Panc1 (cell line): ENCODE data around the gene RNU2-63P. TPM values are rescaled to one million over a fixed set of nuclear protein-coding genes. Genes with fewer than 3 reads are reported as not detected.

Experiments
- ATAC-seq: fragments of 200-7000 bp; cut with Tn5 transposase; 2 replicates; pipeline ENCODE4 v1.9.1; 2020; ENCODE audit warnings: mild to moderate bottlenecking, moderate library complexity
- BruUV-seq: library from RNA; stranded (reverse); fragments of 400-500 nt; replicated peaks from 2 replicates; lab custom pipeline; 2021; lab: Mats Ljungman, UMichigan
- CTCF ChIA-PET: fragments of 300-600 bp; sonication (Branson Sonifier 250); formaldehyde crosslinking; loops from one replicate; lab custom pipeline; 2022; ENCODE audit warnings: antibody characterized with exemption; lab: Charles Lee
- POLR2A ChIA-PET: fragments of 300-600 bp; sonication (Branson Sonifier 250); formaldehyde crosslinking; loops from one replicate; lab custom pipeline; 2022; ENCODE audit warnings: antibody characterized with exemption; lab: Charles Lee
- DNase-seq: peaks from one replicate; pipeline ENCODE4 v3.0.0-alpha.2; 2010; ENCODE audit warnings: low read depth, low spot score
- H3K27ac ChIP-seq: 2 replicates; pipeline ENCODE4 v1.5.1; 2011; ENCODE audit warnings: mild to moderate bottlenecking, low read length, inconsistent platforms
- H3K27me3 ChIP-seq: fragments of 200-500 bp; sonication (Bioruptor generic); 2 replicates; pipeline ENCODE4 v1.6.0; 2014; ENCODE audit warnings: low read length, inconsistent platforms; ENCODE audit not compliant: control insufficient read depth, insufficient read depth
- H3K36me3 ChIP-seq: fragments of 200-500 bp; sonication (Bioruptor generic); 2 replicates; pipeline ENCODE4 v1.5.1; 2014; ENCODE audit warnings: inconsistent platforms, mild to moderate bottlenecking, low read length, moderate library complexity; ENCODE audit not compliant: control insufficient read depth, insufficient read depth
- H3K4me1 ChIP-seq: 2 replicates; pipeline ENCODE4 v1.5.1; 2011; ENCODE audit warnings: inconsistent platforms, mild to moderate bottlenecking, low read length, moderate library complexity; ENCODE audit not compliant: control insufficient read depth, insufficient read depth
- H3K4me3 ChIP-seq, 2 experiments: 2 replicates each; pipeline ENCODE4 v1.5.1; 2011 to 2012; ENCODE audit warnings: low read depth in 2 of 2, low read length in 2 of 2, mild to moderate bottlenecking in 2 of 2, inconsistent platforms in 1 of 2, moderate library complexity in 1 of 2
- H3K9me3 ChIP-seq: fragments of 200-500 bp; sonication (Bioruptor generic); 2 replicates; pipeline ENCODE4 v1.5.1; 2014; ENCODE audit warnings: low read depth, mild to moderate bottlenecking, inconsistent platforms, low read length, moderate library complexity; ENCODE audit not compliant: control insufficient read depth, insufficient read depth
- POLR2AphosphoS5 ChIP-seq: IDR thresholded peaks from 2 replicates; pipeline ENCODE4 v1.6.1; 2012; ENCODE audit warnings: mild to moderate bottlenecking, low read depth, low read length, moderate library complexity
- SIN3A ChIP-seq: IDR thresholded peaks from 2 replicates; pipeline ENCODE4 v1.6.1; 2012; ENCODE audit warnings: low read depth, mild to moderate bottlenecking, low read length, moderate library complexity, borderline replicate concordance; ENCODE audit not compliant: insufficient read depth
- TCF7L2 ChIP-seq: IDR thresholded peaks from 2 replicates; pipeline ENCODE4 v1.6.1; 2011; ENCODE audit warnings: mild to moderate bottlenecking, low read depth, low read length, inconsistent platforms
- in situ Hi-C: cut with HindIII; loops from 2 replicates; pipeline ENCODE4 v1.10.0; 2016; ENCODE audit warnings: low sequenced_read_pairs, low pct_unique_long_range_greater_than_20kb
- intact Hi-C: fragments of 100-400 bp; cut with micrococcal nuclease; formaldehyde crosslinking; loops from one replicate; pipeline ENCODE4 v1.10.0; 2022; ENCODE audit not compliant: unreplicated experiment
- total RNA-seq: library from RNA; stranded (reverse); gene quantifications from one replicate; pipeline ENCODE4 v1.2.1, GENCODE V29; 2021; ENCODE audit not compliant: unreplicated experiment
- TF ChIP-seq, protein P1 (sequence below), 2 experiments: IDR thresholded peaks; 2 replicates each; pipeline ENCODE4 v1.6.1; 2011 to 2012; ENCODE audit warnings: low read depth in 2 of 2, control low read depth in 1 of 2, low read length in 1 of 2, mild to moderate bottlenecking in 1 of 2, moderate library complexity in 1 of 2; ENCODE audit not compliant: insufficient read depth in 1 of 2
- TF ChIP-seq, protein P2 (sequence below): fragments of 450-650 bp; IDR thresholded peaks from 2 replicates; pipeline ENCODE4 v1.5.1; 2017; ENCODE audit warnings: mild to moderate bottlenecking

The RNU2-63P gene
- total RNA-seq, 1 experiment from 2014 or later, result 14.0 TPM

DNA sequence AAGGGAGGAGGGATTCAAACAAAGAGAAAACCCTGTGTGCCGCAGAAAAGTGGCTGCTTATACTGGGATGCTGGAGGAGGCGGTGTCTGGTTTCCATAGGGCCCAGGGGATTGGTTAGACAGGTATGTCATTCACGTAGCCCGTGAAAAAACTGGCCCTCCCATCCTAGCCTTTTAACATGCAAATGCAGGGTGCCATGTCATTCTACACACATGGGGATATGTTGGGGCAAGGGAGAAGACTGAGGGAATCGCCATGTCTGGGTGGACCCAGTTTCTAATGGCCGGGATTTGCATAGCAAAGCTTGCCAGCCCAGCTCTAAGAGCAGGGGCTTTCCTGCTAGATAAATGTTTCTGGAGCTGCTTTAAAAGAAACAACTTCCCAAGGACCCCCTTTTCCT, 8.2 kb upstream of the RNU2-63P start:
- Histone ChIP-seq H3K4me1 (no peaks in the 10 kb centered on the region), H3K27me3 (no peaks in the 10 kb centered on the region), H3K9me3 (no peaks in the 10 kb centered on the region), H3K4me3 (no peak overlapping the region), H3K36me3 (no peaks in the 10 kb centered on the region), H3K27ac (no peak overlapping the region)
- no peak for TF ChIP-seq TCF7L2
- TF ChIP-seq, protein P1, sequence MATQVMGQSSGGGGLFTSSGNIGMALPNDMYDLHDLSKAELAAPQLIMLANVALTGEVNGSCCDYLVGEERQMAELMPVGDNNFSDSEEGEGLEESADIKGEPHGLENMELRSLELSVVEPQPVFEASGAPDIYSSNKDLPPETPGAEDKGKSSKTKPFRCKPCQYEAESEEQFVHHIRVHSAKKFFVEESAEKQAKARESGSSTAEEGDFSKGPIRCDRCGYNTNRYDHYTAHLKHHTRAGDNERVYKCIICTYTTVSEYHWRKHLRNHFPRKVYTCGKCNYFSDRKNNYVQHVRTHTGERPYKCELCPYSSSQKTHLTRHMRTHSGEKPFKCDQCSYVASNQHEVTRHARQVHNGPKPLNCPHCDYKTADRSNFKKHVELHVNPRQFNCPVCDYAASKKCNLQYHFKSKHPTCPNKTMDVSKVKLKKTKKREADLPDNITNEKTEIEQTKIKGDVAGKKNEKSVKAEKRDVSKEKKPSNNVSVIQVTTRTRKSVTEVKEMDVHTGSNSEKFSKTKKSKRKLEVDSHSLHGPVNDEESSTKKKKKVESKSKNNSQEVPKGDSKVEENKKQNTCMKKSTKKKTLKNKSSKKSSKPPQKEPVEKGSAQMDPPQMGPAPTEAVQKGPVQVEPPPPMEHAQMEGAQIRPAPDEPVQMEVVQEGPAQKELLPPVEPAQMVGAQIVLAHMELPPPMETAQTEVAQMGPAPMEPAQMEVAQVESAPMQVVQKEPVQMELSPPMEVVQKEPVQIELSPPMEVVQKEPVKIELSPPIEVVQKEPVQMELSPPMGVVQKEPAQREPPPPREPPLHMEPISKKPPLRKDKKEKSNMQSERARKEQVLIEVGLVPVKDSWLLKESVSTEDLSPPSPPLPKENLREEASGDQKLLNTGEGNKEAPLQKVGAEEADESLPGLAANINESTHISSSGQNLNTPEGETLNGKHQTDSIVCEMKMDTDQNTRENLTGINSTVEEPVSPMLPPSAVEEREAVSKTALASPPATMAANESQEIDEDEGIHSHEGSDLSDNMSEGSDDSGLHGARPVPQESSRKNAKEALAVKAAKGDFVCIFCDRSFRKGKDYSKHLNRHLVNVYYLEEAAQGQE (IDR thresholded peaks at IDR 0.05; ENCODE audit: insufficient read depth in 1 of 2, low read depth in 2 of 2, low read length in 1 of 2), result no peak
- TF ChIP-seq POLR2AphosphoS5, result no peak
- no peak for TF ChIP-seq SIN3A
- TF ChIP-seq, protein P2, sequence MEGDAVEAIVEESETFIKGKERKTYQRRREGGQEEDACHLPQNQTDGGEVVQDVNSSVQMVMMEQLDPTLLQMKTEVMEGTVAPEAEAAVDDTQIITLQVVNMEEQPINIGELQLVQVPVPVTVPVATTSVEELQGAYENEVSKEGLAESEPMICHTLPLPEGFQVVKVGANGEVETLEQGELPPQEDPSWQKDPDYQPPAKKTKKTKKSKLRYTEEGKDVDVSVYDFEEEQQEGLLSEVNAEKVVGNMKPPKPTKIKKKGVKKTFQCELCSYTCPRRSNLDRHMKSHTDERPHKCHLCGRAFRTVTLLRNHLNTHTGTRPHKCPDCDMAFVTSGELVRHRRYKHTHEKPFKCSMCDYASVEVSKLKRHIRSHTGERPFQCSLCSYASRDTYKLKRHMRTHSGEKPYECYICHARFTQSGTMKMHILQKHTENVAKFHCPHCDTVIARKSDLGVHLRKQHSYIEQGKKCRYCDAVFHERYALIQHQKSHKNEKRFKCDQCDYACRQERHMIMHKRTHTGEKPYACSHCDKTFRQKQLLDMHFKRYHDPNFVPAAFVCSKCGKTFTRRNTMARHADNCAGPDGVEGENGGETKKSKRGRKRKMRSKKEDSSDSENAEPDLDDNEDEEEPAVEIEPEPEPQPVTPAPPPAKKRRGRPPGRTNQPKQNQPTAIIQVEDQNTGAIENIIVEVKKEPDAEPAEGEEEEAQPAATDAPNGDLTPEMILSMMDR, result no peak
- no TSS peak for BruUV-seq
- ChIA-PET POLR2A (no interaction called here), CTCF (no interaction called here)
- ATAC-seq (no peak), DNase-seq (no peak)
- in situ Hi-C loops, result no loop called here
- intact Hi-C loops, result no loop called here

DNA sequence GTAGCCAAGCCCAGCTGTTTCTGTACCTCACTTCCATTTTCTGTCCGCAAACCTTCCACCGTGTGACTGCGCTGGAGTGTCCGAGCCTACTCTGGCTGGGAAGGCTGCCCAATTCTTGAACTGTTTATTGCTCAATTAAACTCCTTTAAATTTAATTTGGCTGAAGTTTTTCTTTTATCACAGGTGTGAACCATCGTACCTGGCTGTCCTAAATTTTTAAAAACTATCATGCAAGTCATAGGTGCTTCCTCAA, 6.2 kb upstream of the RNU2-63P start:
- H3K27me3 ChIP-seq, result no peaks in the 10 kb centered on the region
- CTCF ChIA-PET, result no interaction called here
- H3K4me1 ChIP-seq, result no peaks in the 10 kb centered on the region
- in situ Hi-C loops, result no loop called here
- intact Hi-C loops, result no loop called here
- DNase-seq, result no peak
- no peaks in the 10 kb centered on the region for H3K9me3 ChIP-seq
- H3K27ac ChIP-seq, result no peak overlapping the region
- TF ChIP-seq, protein P1 (IDR thresholded peaks at IDR 0.05; ENCODE audit: insufficient read depth in 1 of 2, low read depth in 2 of 2, low read length in 1 of 2), result no peak
- TF ChIP-seq SIN3A (no peak), TCF7L2 (no peak), POLR2AphosphoS5 (no peak)
- TF ChIP-seq, protein P2, result no peak
- H3K4me3 ChIP-seq, result no peak overlapping the region
- BruUV-seq, result no TSS peak
- no peaks in the 10 kb centered on the region for H3K36me3 ChIP-seq
- POLR2A ChIA-PET, result no interaction called here
- ATAC-seq, result no peak
